Neuronal stem cell (in vitro differentiated cells): Measurements from ENCODE around the gene RAD51B.

Experiments
- DNase-seq: peaks from one replicate; pipeline ENCODE4 v3.0.0-alpha.2; 2013; ENCODE audit warnings: low spot score
- H2AFZ ChIP-seq: one replicate; pipeline ENCODE4 v1.6.1; 2013; ENCODE audit warnings: mild to moderate bottlenecking, low read length, inconsistent platforms
- H2AK5ac ChIP-seq: 2 replicates; pipeline ENCODE4 v1.6.1; 2013; ENCODE audit warnings: low read depth, mild to moderate bottlenecking, inconsistent platforms, low read length, moderate library complexity, mixed read lengths
- H2BK120ac ChIP-seq: 2 replicates; pipeline ENCODE4 v1.6.1; 2013; ENCODE audit warnings: low read depth, mild to moderate bottlenecking, inconsistent platforms, low read length, moderate library complexity, mixed read lengths
- H2BK12ac ChIP-seq: one replicate; pipeline ENCODE4 v1.6.1; 2013; ENCODE audit warnings: low read length, inconsistent platforms
- H2BK15ac ChIP-seq: 2 replicates; pipeline ENCODE4 v1.6.1; 2013; ENCODE audit warnings: mild to moderate bottlenecking, low read length, inconsistent platforms, mixed read lengths
- H2BK5ac ChIP-seq: one replicate; pipeline ENCODE4 v1.6.1; 2013; ENCODE audit warnings: inconsistent platforms, mild to moderate bottlenecking, low read length, moderate library complexity
- H3K14ac ChIP-seq: one replicate; pipeline ENCODE4 v1.6.1; 2013; ENCODE audit warnings: low read length, inconsistent platforms
- H3K18ac ChIP-seq: 2 replicates; pipeline ENCODE4 v1.6.1; 2013; ENCODE audit warnings: low read length, inconsistent platforms
- H3K23ac ChIP-seq: 2 replicates; pipeline ENCODE4 v1.6.1; 2013; ENCODE audit warnings: low read depth, mild to moderate bottlenecking, mixed read lengths, low read length, inconsistent platforms; ENCODE audit not compliant: poor library complexity
- H3K27ac ChIP-seq: replicated peaks from 3 replicates; pipeline ENCODE4 v1.5.1; 2013; ENCODE audit warnings: low read length, inconsistent platforms
- H3K27me3 ChIP-seq, 3 experiments: 2 replicates each; pipeline ENCODE4 v1.6.1; 2013; ENCODE audit warnings: low read length in 3 of 3, mild to moderate bottlenecking in 2 of 3, inconsistent platforms in 1 of 3, low read depth in 1 of 3, mixed read lengths in 1 of 3, moderate library complexity in 1 of 3; ENCODE audit not compliant: control insufficient read depth in 3 of 3, insufficient read depth in 3 of 3
- H3K36me3 ChIP-seq, 2 donors: replicated peaks in 1 of 2; 2 replicates each; pipeline ENCODE4 v1.6.1; 2013; ENCODE audit warnings: low read length in 2 of 2; ENCODE audit not compliant: control insufficient read depth in 2 of 2, insufficient read depth in 2 of 2
- H3K4ac ChIP-seq: 2 replicates; pipeline ENCODE4 v1.6.1; 2013; ENCODE audit warnings: inconsistent platforms, mild to moderate bottlenecking, low read length, moderate library complexity
- H3K4me1 ChIP-seq, 2 donors: 1 replicate in 1 of 2; 2 replicates in 1 of 2; pipeline ENCODE4 v1.6.1; 2013; ENCODE audit warnings: low read length in 2 of 2, low read depth in 1 of 2; ENCODE audit not compliant: control insufficient read depth in 2 of 2, insufficient read depth in 1 of 2
- H3K4me2 ChIP-seq: one replicate; pipeline ENCODE4 v1.6.1; 2013; ENCODE audit warnings: mild to moderate bottlenecking, low read length, inconsistent platforms; ENCODE audit not compliant: insufficient read depth, poor library complexity, severe bottlenecking
- H3K4me3 ChIP-seq, 2 donors: 2 replicates each; pipeline ENCODE4 v1.5.1; 2013; ENCODE audit warnings: low read length in 2 of 2, mild to moderate bottlenecking in 2 of 2, inconsistent platforms in 1 of 2, moderate library complexity in 1 of 2
- H3K79me1 ChIP-seq: one replicate; pipeline ENCODE4 v1.6.1; 2013; ENCODE audit warnings: low read depth, mild to moderate bottlenecking, inconsistent platforms, low read length, moderate library complexity
- H3K9ac ChIP-seq: one replicate; pipeline ENCODE4 v1.6.1; 2013; ENCODE audit warnings: mild to moderate bottlenecking, low read depth, low read length, inconsistent platforms; ENCODE audit not compliant: poor library complexity
- H3K9me3 ChIP-seq, 2 donors: replicated peaks in 1 of 2; 2 replicates each; pipeline versions ENCODE3 to v1.6.1; 2013; ENCODE audit warnings: low read length in 2 of 2, mild to moderate bottlenecking in 2 of 2, inconsistent platforms in 1 of 2, low read depth in 1 of 2, mixed read lengths in 1 of 2, moderate library complexity in 1 of 2; ENCODE audit not compliant: control insufficient read depth in 2 of 2, insufficient read depth in 1 of 2
- H4K8ac ChIP-seq: one replicate; pipeline ENCODE4 v1.6.1; 2013; ENCODE audit warnings: low read depth, mild to moderate bottlenecking, inconsistent platforms, low read length, moderate library complexity
- H4K91ac ChIP-seq: one replicate; pipeline ENCODE4 v1.6.1; 2013; ENCODE audit warnings: low read length, low read depth, mild to moderate bottlenecking, inconsistent platforms; ENCODE audit not compliant: poor library complexity
- WGBS, 2 donors: extraction: QIAGEN DNeasy Blood & Tissue Kit; methylation state at CpG; one replicate each; pipeline ENCODE4 v1.1.7; 2013; ENCODE audit warnings: missing lambda C conversion rate in 2 of 2, mixed read lengths in 1 of 2; ENCODE audit not compliant: insufficient read length in 2 of 2, insufficient replicate concordance in 1 of 2; ENCODE audit errors: extremely low coverage in 2 of 2; 5-methylcytosine and 5-hydroxymethylcytosine counted together

Gene RAD51B

DNA sequence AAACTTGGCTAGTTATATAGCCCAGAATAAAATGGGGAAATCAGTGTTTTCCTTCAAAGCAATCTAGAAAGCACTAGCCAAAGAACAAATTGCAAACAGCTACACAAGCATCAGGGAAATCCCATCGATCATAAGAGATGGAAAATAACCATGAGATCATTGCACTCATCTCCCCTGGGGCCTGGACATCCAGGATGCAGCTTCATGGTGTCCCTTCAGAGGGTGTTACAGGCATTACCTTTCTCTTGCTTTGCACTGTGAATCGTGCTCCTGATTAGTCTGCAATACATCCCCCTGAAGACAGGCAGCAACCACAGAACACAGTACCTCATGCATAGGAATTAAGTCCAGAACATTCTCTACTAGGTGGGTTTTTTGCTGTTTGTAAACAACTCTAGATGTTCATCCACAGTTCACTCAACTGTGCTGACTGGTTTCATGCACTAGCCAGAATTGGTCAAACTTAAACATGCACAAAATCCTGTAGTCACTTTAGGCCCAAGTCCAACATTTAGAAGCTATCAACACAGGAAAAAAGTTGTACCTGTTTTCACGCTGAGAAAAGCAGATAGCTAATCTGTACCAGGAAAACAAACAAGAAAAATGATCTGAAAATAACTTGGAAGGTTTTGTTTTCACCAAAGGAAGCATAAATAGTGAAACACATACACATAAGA, 853.2 kb downstream of the RAD51B start:
- no peak overlapping the region for H3K23ac ChIP-seq
- no peak for DNase-seq
- no peak overlapping the region for H2BK12ac ChIP-seq
- H3K4me2 ChIP-seq: no peak overlapping the region
- H3K18ac ChIP-seq: no peak overlapping the region
- no peaks in the 10 kb centered on the region for H3K79me1 ChIP-seq
- H3K27me3 ChIP-seq: no peaks in the 10 kb centered on the region
- no peak overlapping the region for H4K91ac ChIP-seq
- no peak overlapping the region for H3K14ac ChIP-seq
- no peak overlapping the region for H3K27ac ChIP-seq
- no peak overlapping the region for H3K4ac ChIP-seq
- no CpG with 5 or more reads among the region's 3 CpGs for WGBS, 2 donors
- H2AFZ ChIP-seq: no peak overlapping the region
- peaks cover 5 to 7% of the 10 kb centered on the region in 2 donors for H3K9me3 ChIP-seq
- no peak overlapping the region for H4K8ac ChIP-seq
- H2AK5ac ChIP-seq: no peak overlapping the region
- no peak overlapping the region for H3K9ac ChIP-seq
- H2BK5ac ChIP-seq: no peak overlapping the region
- no peak overlapping the region for H3K4me3 ChIP-seq
- no peaks in the 10 kb centered on the region for H3K36me3 ChIP-seq
- H2BK120ac ChIP-seq: no peak overlapping the region
- peaks cover 0 to 12% of the 10 kb centered on the region in 2 donors for H3K4me1 ChIP-seq
- H2BK15ac ChIP-seq: no peak overlapping the region

GRCh38 chr14:68673464-68673863, 853.9 kb downstream of the RAD51B start:
- no peak overlapping the region for H2BK12ac ChIP-seq
- no peak overlapping the region for H3K4me3 ChIP-seq
- H2BK120ac ChIP-seq: no peak overlapping the region
- no peak overlapping the region for H2BK15ac ChIP-seq
- no peak overlapping the region for H2AK5ac ChIP-seq
- H4K8ac ChIP-seq: no peak overlapping the region
- H2AFZ ChIP-seq: no peak overlapping the region
- no peak overlapping the region for H2BK5ac ChIP-seq
- no peaks in the 10 kb centered on the region for H3K79me1 ChIP-seq
- H3K4me2 ChIP-seq: no peak overlapping the region
- H3K27ac ChIP-seq: no peak overlapping the region
- H4K91ac ChIP-seq: peak overlapping the region; percentile 65
- no peak overlapping the region for H3K18ac ChIP-seq
- no peaks in the 10 kb centered on the region for H3K36me3 ChIP-seq
- H3K4me1 ChIP-seq: peaks cover 0 to 12% of the 10 kb centered on the region in 2 donors
- no peak for DNase-seq
- H3K27me3 ChIP-seq: no peaks in the 10 kb centered on the region
- H3K14ac ChIP-seq: no peak overlapping the region
- H3K9ac ChIP-seq: peak overlapping the region; percentile 5
- H3K23ac ChIP-seq: no peak overlapping the region
- WGBS, 2 donors: 100% methylated on average over 1 of the region's 5 CpGs; no CpG with 5 or more reads in 1 of the 2 donors
- H3K4ac ChIP-seq: no peak overlapping the region
- H3K9me3 ChIP-seq: peaks cover 2 to 5% of the 10 kb centered on the region in 2 donors

GRCh38 chr14:68674538-68675232, 855.1 kb downstream of the RAD51B start:
- no peak overlapping the region for H3K23ac ChIP-seq
- H2AFZ ChIP-seq: no peak overlapping the region
- H3K27ac ChIP-seq: no peak overlapping the region
- H2BK12ac ChIP-seq: no peak overlapping the region
- no peaks in the 10 kb centered on the region for H3K79me1 ChIP-seq
- WGBS, 2 donors: no CpG with 5 or more reads among the region's 5 CpGs
- no peak overlapping the region for H4K91ac ChIP-seq
- H4K8ac ChIP-seq: no peak overlapping the region
- peaks cover 0 to 11% of the 10 kb centered on the region in 2 donors for H3K4me1 ChIP-seq
- no peaks in the 10 kb centered on the region for H3K36me3 ChIP-seq
- H2BK5ac ChIP-seq: no peak overlapping the region
- H3K18ac ChIP-seq: no peak overlapping the region
- H2BK120ac ChIP-seq: no peak overlapping the region
- H3K9me3 ChIP-seq: peaks cover 0 to 5% of the 10 kb centered on the region in 2 donors
- no peak overlapping the region for H3K9ac ChIP-seq
- no peak overlapping the region for H3K4me2 ChIP-seq
- no peak overlapping the region for H3K14ac ChIP-seq
- H3K4ac ChIP-seq: no peak overlapping the region
- no peaks in the 10 kb centered on the region for H3K27me3 ChIP-seq
- no peak overlapping the region for H3K4me3 ChIP-seq
- DNase-seq: no peak
- H2AK5ac ChIP-seq: no peak overlapping the region
- no peak overlapping the region for H2BK15ac ChIP-seq

- no peak overlapping the region for H2AK5ac ChIP-seq
- no peak overlapping the region for H2BK5ac ChIP-seq
- no peak overlapping the region for H2BK120ac ChIP-seq
- H3K27me3 ChIP-seq: no peaks in the 10 kb centered on the region
- H3K4ac ChIP-seq: no peak overlapping the region
- no peak overlapping the region for H2BK12ac ChIP-seq
- no peak overlapping the region for H2AFZ ChIP-seq
- H3K4me3 ChIP-seq: no peak overlapping the region
- DNase-seq: no peak
- H3K27ac ChIP-seq: no peak overlapping the region
- no peak overlapping the region for H3K9ac ChIP-seq
- no peaks in the 10 kb centered on the region for H3K36me3 ChIP-seq
- peaks cover 0 to 5% of the 10 kb centered on the region in 2 donors for H3K9me3 ChIP-seq
- H4K91ac ChIP-seq: no peak overlapping the region
- no peak overlapping the region for H3K23ac ChIP-seq
- no CpG with 5 or more reads among the region's 1 CpG for WGBS, 2 donors
- peak overlapping the region; percentile 26 for H2BK15ac ChIP-seq
- H3K79me1 ChIP-seq: no peaks in the 10 kb centered on the region
- H3K18ac ChIP-seq: no peak overlapping the region
- no peak overlapping the region for H3K14ac ChIP-seq
- H4K8ac ChIP-seq: no peak overlapping the region
- H3K4me1 ChIP-seq: peaks cover 0 to 11% of the 10 kb centered on the region in 2 donors
- H3K4me2 ChIP-seq: no peak overlapping the region
Measured at GRCh38 chr14:68675233-68675577, 855.6 kb downstream of the RAD51B start.
